Endothelial cell of umbilical vein (primary cell): ENCODE results near the gene ANKMY1. TPM values are rescaled to one million over a fixed set of nuclear protein-coding genes. Genes with fewer than 3 reads are reported as not detected.
A peak's percentile ranks its signal among the peaks of the same experiment; 100 is the strongest.

Source experiments
- BruUV-seq: library from RNA; stranded (reverse); fragments of 400-500 nt; replicated peaks from 2 replicates; lab custom pipeline; 2021; lab: Mats Ljungman, UMichigan
- CTCF ChIA-PET: fragments of 300-600, 350-600 bp; sonication (Branson Sonifier 250); formaldehyde crosslinking; loops from one replicate; lab custom pipeline; 2021; ENCODE audit warnings: antibody characterized with exemption, inconsistent platforms; lab: Charles Lee
- POLR2A ChIA-PET: fragments of 300-600, 350-600 bp; sonication (Branson Sonifier 250); formaldehyde crosslinking; loops from one replicate; lab custom pipeline; 2021; ENCODE audit warnings: antibody characterized with exemption, inconsistent platforms; lab: Charles Lee
- DNase-seq: peaks from one replicate; pipeline ENCODE4 v3.0.0-alpha.2; 2011; ENCODE audit warnings: low read depth, low spot score
- FAIRE-seq: peaks from 2 replicates; lab custom pipeline; 2011; peaks lifted over from hg19 to GRCh38; lab: Jason Lieb, UNC
- H2AFZ ChIP-seq: 2 replicates; pipeline ENCODE4 v1.6.0; 2012; ENCODE audit warnings: low read depth, low read length, control low read depth, inconsistent platforms
- H3K27ac ChIP-seq: 2 replicates; pipeline ENCODE4 v1.5.1; 2011; ENCODE audit warnings: low read depth, mild to moderate bottlenecking, control low read depth, low read length, moderate library complexity; ENCODE audit not compliant: insufficient read depth
- H3K27me3 ChIP-seq, 2 experiments: 2 replicates each; pipeline versions ENCODE4 v1.6.0 to v1.6.1; 2011; ENCODE audit warnings: low read length in 2 of 2, mixed read lengths in 1 of 2; ENCODE audit not compliant: control insufficient read depth in 2 of 2, insufficient read depth in 2 of 2
- H3K36me3 ChIP-seq, 2 experiments: 2 replicates in 1 of 2; 3 replicates in 1 of 2; pipeline ENCODE4 v1.5.1; 2011; ENCODE audit warnings: low read length in 2 of 2, mild to moderate bottlenecking in 1 of 2, moderate library complexity in 1 of 2; ENCODE audit not compliant: control insufficient read depth in 2 of 2, insufficient read depth in 2 of 2; ENCODE audit errors: extremely low read depth in 1 of 2
- H3K4me1 ChIP-seq: 3 replicates; pipeline ENCODE4 v1.5.1; 2011; ENCODE audit warnings: mild to moderate bottlenecking, low read length; ENCODE audit not compliant: control insufficient read depth, insufficient read depth; ENCODE audit errors: extremely low read depth
- H3K4me2 ChIP-seq: 2 replicates; pipeline ENCODE4 v1.6.1; 2011; ENCODE audit warnings: low read length, control low read depth, mixed read lengths; ENCODE audit not compliant: insufficient read depth
- H3K4me3 ChIP-seq, 3 experiments: fragments of 200-600 bp in 1 of 3; sonication (generic), shearing (Covaris generic) in 1 of 3; replicated peaks in 1 of 3; 2 replicates each; pipeline ENCODE4 v1.5.1; 2011 to 2016; ENCODE audit warnings: control low read depth in 3 of 3, low read length in 3 of 3, mild to moderate bottlenecking in 2 of 3, inconsistent platforms in 1 of 3, low read depth in 1 of 3, moderate library complexity in 1 of 3; ENCODE audit not compliant: insufficient read depth in 1 of 3
- H3K79me2 ChIP-seq: 2 replicates; pipeline ENCODE4 v1.6.0; 2012; ENCODE audit warnings: low read length, inconsistent platforms; ENCODE audit not compliant: control insufficient read depth, insufficient read depth
- H3K9ac ChIP-seq: replicated peaks from 2 replicates; pipeline ENCODE3; 2011; ENCODE audit warnings: low read length, control low read depth; ENCODE audit not compliant: insufficient read depth; ENCODE audit errors: extremely low read depth
- H3K9me1 ChIP-seq: replicated peaks from 3 replicates; pipeline ENCODE4 v1.6.0; 2011; ENCODE audit warnings: mild to moderate bottlenecking, low read length; ENCODE audit not compliant: control insufficient read depth, insufficient read depth; ENCODE audit errors: extremely low read depth
- H3K9me3 ChIP-seq: replicated peaks from 2 replicates; pipeline ENCODE4 v1.5.1; 2012; ENCODE audit warnings: low read length, inconsistent platforms; ENCODE audit not compliant: control insufficient read depth, insufficient read depth
- H4K20me1 ChIP-seq: replicated peaks from 2 replicates; pipeline ENCODE3; 2011; ENCODE audit warnings: mild to moderate bottlenecking, low read length; ENCODE audit not compliant: control insufficient read depth, insufficient read depth; ENCODE audit errors: extremely low read depth
- EZH2 ChIP-seq: IDR thresholded peaks from 2 replicates; pipeline ENCODE4 v1.6.1; 2012; ENCODE audit warnings: borderline replicate concordance, low read depth, mild to moderate bottlenecking, moderate library complexity, low read length, inconsistent platforms; ENCODE audit not compliant: severe bottlenecking
- FOS ChIP-seq: IDR thresholded peaks from 2 replicates; pipeline ENCODE4 v1.6.1; 2011; ENCODE audit warnings: mild to moderate bottlenecking, low read length, moderate library complexity, borderline replicate concordance; ENCODE audit not compliant: insufficient read depth
- GATA2 ChIP-seq: IDR thresholded peaks from 2 replicates; pipeline ENCODE4 v1.7.0; 2011; ENCODE audit warnings: low read depth, mild to moderate bottlenecking, moderate library complexity, mixed read lengths, low read length; ENCODE audit not compliant: insufficient read length, insufficient read depth
- JUN ChIP-seq: IDR thresholded peaks from 2 replicates; pipeline ENCODE4 v1.6.1; 2011; ENCODE audit warnings: borderline replicate concordance, low read depth; ENCODE audit not compliant: insufficient read length, insufficient read depth
- MYC ChIP-seq: IDR thresholded peaks from one replicate; pipeline ENCODE4 v1.6.1; 2011; ENCODE audit warnings: mild to moderate bottlenecking, low read depth, low read length
- POLR2A ChIP-seq: IDR thresholded peaks from 2 replicates; pipeline ENCODE4 v1.6.1; 2012; ENCODE audit warnings: low read depth, mild to moderate bottlenecking, control low read depth, low read length
- POLR2AphosphoS5 ChIP-seq: IDR thresholded peaks from 2 replicates; pipeline ENCODE4 v1.6.1; 2012; ENCODE audit warnings: low read depth, mild to moderate bottlenecking, control low read depth, low read length, moderate library complexity; ENCODE audit not compliant: insufficient read depth
- dilution Hi-C: fragments of 300-500 bp; cut with MboI; formaldehyde crosslinking; loops from one replicate; pipeline ENCODE4 v1.15.0; 2019; ENCODE audit warnings: low sequenced_read_pairs; ENCODE audit not compliant: extremely low pct_ligation_motif_present
- intact Hi-C: fragments of 100-400 bp; cut with micrococcal nuclease; formaldehyde crosslinking; loops from one replicate; pipeline ENCODE4 v1.10.0; 2022
- polyA plus RNA-seq, 4 experiments: library from polyadenylated mRNA; depleted of rRNA in 3 of 4; stranded (reverse) in 3 of 4; unstranded in 1 of 4; fragments of >200 nt; gene quantifications; 2 replicates each; pipeline versions ENCODE4 v1.2.1 to v1.2.3, GENCODE V29; 2011 to 2012; ENCODE audit warnings: missing spikeins in 1 of 4
- total RNA-seq: library from RNA; stranded (reverse); gene quantifications from 2 replicates; pipeline ENCODE4 v1.2.3, GENCODE V29; 2021
- TF ChIP-seq, protein P1 (sequence below), 2 donors: IDR thresholded peaks; 1 replicate in 1 of 2; 2 replicates in 1 of 2; pipeline ENCODE4 v1.5.1; 2011; ENCODE audit warnings: low read length in 2 of 2, mild to moderate bottlenecking in 2 of 2, moderate library complexity in 2 of 2, control low read depth in 1 of 2, inconsistent platforms in 1 of 2, low read depth in 1 of 2; ENCODE audit not compliant: insufficient read depth in 1 of 2; ENCODE audit errors: extremely low read depth in 1 of 2
- TF ChIP-seq, protein P2 (sequence below): IDR thresholded peaks from 2 replicates; pipeline ENCODE4 v1.6.1; 2011; ENCODE audit not compliant: insufficient read depth, insufficient read length

The ANKMY1 gene
- total and polyA plus RNA-seq, 2 donors (not counting 3 experiments of a cell fraction or from before 2014, with no cell fraction given) = 9.0 to 16.0 TPM

DNA sequence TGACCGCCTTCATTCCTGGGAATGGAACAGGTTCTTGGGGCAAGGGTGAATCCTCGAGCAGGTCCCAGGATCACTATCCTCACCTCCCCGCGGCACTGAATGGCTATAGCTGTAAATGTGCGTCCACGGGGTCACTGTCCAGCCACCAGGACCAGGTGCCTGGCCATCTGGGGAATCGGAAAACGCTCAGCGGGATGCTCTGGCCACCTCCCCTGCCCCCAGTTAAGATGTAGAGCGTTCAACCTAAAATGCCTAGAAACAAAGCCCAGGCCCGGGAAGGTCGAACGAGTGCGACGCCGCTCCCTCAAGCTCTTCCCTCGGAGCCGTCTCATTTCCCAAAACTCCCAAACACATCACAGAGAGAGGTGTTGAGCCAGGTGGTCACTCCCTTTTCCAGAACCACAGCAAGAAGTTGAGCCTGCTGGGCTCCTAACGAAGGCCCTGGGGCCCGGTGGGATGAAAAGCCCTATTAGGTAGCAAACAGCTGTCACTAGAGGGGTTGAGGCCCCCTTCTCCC lies 28.0 kb upstream of the ANKMY1 start:
- peaks cover 17% of the 10 kb centered on the region for H3K4me1 ChIP-seq

More for the DNA sequence above, 28.0 kb upstream of the ANKMY1 start:
- Histone ChIP-seq H3K9ac (peak overlapping the region; percentile 91), H3K4me3 (peak overlapping the region; percentile 76 to 84 (median 84)), H3K27me3 (no peaks in the 10 kb centered on the region), H3K27ac (peak overlapping the region; percentile 74), H2AFZ (peak overlapping the region; percentile 83), H3K9me1 (no peaks in the 10 kb centered on the region), H3K79me2 (peaks cover 56% of the 10 kb centered on the region), H3K9me3 (no peaks in the 10 kb centered on the region), H3K36me3 (peaks cover 0 to 6% of the 10 kb centered on the region in 2 experiments), H3K4me2 (peak overlapping the region; percentile 80), H4K20me1 (no peaks in the 10 kb centered on the region)
- ChIA-PET POLR2A (interaction anchor here (1.0 to 3.3 kb wide), 3 partner anchors 17 to 25 kb away, joined by 7 to 13 read pairs (median 8); partner anchors contain the start of gene RNPEPL1), CTCF (interaction anchor here (1.2 to 5.3 kb wide), 10 partner anchors 11 to 255 kb away, joined by 3 to 47 read pairs (median 10); partner anchors contain the start of genes ANKMY1 and RNPEPL1)
- TSS peak; percentile 64 for BruUV-seq
- no peak for DNase-seq
- dilution Hi-C loops = no loop called here
- FAIRE-seq = no peak
- intact Hi-C loops = loop anchor here (1.0 kb wide), 3 partner anchors 19 to 72 kb away; partner anchors contain the start of gene DUSP28
- no peak for TF ChIP-seq POLR2A
- no peak for TF ChIP-seq MYC
- TF ChIP-seq, protein P1, sequence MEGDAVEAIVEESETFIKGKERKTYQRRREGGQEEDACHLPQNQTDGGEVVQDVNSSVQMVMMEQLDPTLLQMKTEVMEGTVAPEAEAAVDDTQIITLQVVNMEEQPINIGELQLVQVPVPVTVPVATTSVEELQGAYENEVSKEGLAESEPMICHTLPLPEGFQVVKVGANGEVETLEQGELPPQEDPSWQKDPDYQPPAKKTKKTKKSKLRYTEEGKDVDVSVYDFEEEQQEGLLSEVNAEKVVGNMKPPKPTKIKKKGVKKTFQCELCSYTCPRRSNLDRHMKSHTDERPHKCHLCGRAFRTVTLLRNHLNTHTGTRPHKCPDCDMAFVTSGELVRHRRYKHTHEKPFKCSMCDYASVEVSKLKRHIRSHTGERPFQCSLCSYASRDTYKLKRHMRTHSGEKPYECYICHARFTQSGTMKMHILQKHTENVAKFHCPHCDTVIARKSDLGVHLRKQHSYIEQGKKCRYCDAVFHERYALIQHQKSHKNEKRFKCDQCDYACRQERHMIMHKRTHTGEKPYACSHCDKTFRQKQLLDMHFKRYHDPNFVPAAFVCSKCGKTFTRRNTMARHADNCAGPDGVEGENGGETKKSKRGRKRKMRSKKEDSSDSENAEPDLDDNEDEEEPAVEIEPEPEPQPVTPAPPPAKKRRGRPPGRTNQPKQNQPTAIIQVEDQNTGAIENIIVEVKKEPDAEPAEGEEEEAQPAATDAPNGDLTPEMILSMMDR (IDR thresholded peaks at IDR 0.05; ENCODE audit: extremely low read depth in 1 of 2, insufficient read depth in 1 of 2, low read depth in 1 of 2, low read length in 2 of 2) = no peak
- TF ChIP-seq FOS = no peak
- no peak for TF ChIP-seq POLR2AphosphoS5
- TF ChIP-seq, protein P2, sequence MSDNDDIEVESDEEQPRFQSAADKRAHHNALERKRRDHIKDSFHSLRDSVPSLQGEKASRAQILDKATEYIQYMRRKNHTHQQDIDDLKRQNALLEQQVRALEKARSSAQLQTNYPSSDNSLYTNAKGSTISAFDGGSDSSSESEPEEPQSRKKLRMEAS = no peak
- no peak for TF ChIP-seq GATA2
- TF ChIP-seq EZH2 = no peak
- TF ChIP-seq JUN = no peak
